Upper lobe of right lung (tissue), 1 donor: ENCODE results near the gene LGALSL. TPM values are rescaled to one million over a fixed set of nuclear protein-coding genes. Genes with fewer than 3 reads are reported as not detected.
A peak's percentile ranks its signal among the peaks of the same experiment; 100 is the strongest.

ENCODE experiments used
- ATAC-seq: fragments of 200-7000 bp; cut with Tn5 transposase; one replicate; pipeline ENCODE4 v1.9.1; 2020; ENCODE audit warnings: mild to moderate bottlenecking, moderate library complexity
- DNase-seq: peaks from one replicate; pipeline ENCODE4 v3.0.0-alpha.2; 2020
- H3K27ac ChIP-seq: fragments of 200-600 bp; one replicate; pipeline ENCODE4 v1.8.0; 2022
- H3K27me3 ChIP-seq: fragments of 200-600 bp; one replicate; pipeline ENCODE4 v1.8.0; 2022; ENCODE audit warnings: mild to moderate bottlenecking
- H3K36me3 ChIP-seq: fragments of 200-600 bp; one replicate; pipeline ENCODE4 v1.8.0; 2022
- H3K4me1 ChIP-seq: fragments of 200-600 bp; one replicate; pipeline ENCODE4 v1.8.0; 2022
- H3K4me3 ChIP-seq: fragments of 200-600 bp; one replicate; pipeline ENCODE4 v1.8.0; 2022; ENCODE audit warnings: mild to moderate bottlenecking
- H3K9me3 ChIP-seq: fragments of 200-600 bp; one replicate; pipeline ENCODE4 v1.8.0; 2022
- CTCF ChIP-seq: fragments of 200-600 bp; IDR thresholded peaks from one replicate; pipeline ENCODE4 v1.8.0; 2022; ENCODE audit warnings: antibody characterized with exemption
- intact Hi-C: fragments of 100-400 bp; cut with DNase I; formaldehyde crosslinking; loops from one replicate; pipeline ENCODE4 v1.11.0; 2022
- total RNA-seq: library from RNA; stranded (reverse); fragmentation: NEBNext Ultra II Directional; extraction: Animal tissue kit (Norgen Biotek cat#: 25700); gene quantifications from one replicate; pipeline ENCODE4 v1.2.1, GENCODE V29; 2021
- donor health status: DM: no; HTN: yes; CAD: no; lungs with severe emphysema.

The LGALSL gene
- total RNA-seq, 1 donor from 2014 or later: 43.2 TPM

- no peak overlapping the region for H3K4me3 ChIP-seq
- intact Hi-C loops: no loop called here
- H3K36me3 ChIP-seq: no peaks in the 10 kb centered on the region
- no peaks in the 10 kb centered on the region for H3K9me3 ChIP-seq
- no peak for ATAC-seq
- H3K27me3 ChIP-seq: no peaks in the 10 kb centered on the region
- TF ChIP-seq CTCF: no peak
- peaks cover 8% of the 10 kb centered on the region for H3K4me1 ChIP-seq
- H3K27ac ChIP-seq: no peak overlapping the region
- DNase-seq: no peak
Observed at GRCh38 chr2:64410671-64411070, 43.3 kb upstream of the LGALSL start.

- DNase-seq: no peak
Observed at GRCh38 chr2:64412671-64413070, 41.3 kb upstream of the LGALSL start.

GRCh38 chr2:64414736-64415435, 39.1 kb upstream of the LGALSL start:
- Histone ChIP-seq H3K27me3 (no peaks in the 10 kb centered on the region), H3K4me3 (no peak overlapping the region), H3K4me1 (no peaks in the 10 kb centered on the region), H3K27ac (no peak overlapping the region), H3K36me3 (no peaks in the 10 kb centered on the region), H3K9me3 (no peaks in the 10 kb centered on the region)
- ATAC-seq (peak; percentile 63), DNase-seq (no peak)
- intact Hi-C loops: no loop called here
- TF ChIP-seq CTCF: no peak

More at GRCh38 chr2:64412671-64413070, 41.3 kb upstream of the LGALSL start:
- no peaks in the 10 kb centered on the region for H3K27me3 ChIP-seq
- H3K9me3 ChIP-seq: no peaks in the 10 kb centered on the region
- ATAC-seq: no peak
- TF ChIP-seq CTCF: no peak
- H3K27ac ChIP-seq: no peak overlapping the region
- no peak overlapping the region for H3K4me3 ChIP-seq
- intact Hi-C loops: no loop called here
- H3K36me3 ChIP-seq: no peaks in the 10 kb centered on the region
- no peaks in the 10 kb centered on the region for H3K4me1 ChIP-seq

GRCh38 chr2:64417624-64418023, 36.3 kb upstream of the LGALSL start:
- intact Hi-C loops: no loop called here
- no peak overlapping the region for H3K4me3 ChIP-seq
- ATAC-seq: no peak
- no peak for DNase-seq
- H3K27ac ChIP-seq: no peak overlapping the region
- H3K27me3 ChIP-seq: no peaks in the 10 kb centered on the region
- H3K9me3 ChIP-seq: no peaks in the 10 kb centered on the region
- H3K36me3 ChIP-seq: no peaks in the 10 kb centered on the region
- H3K4me1 ChIP-seq: no peaks in the 10 kb centered on the region
- TF ChIP-seq CTCF: no peak

GRCh38 chr2:64419596-64420165, 34.3 kb upstream of the LGALSL start:
- no peak for ATAC-seq
- no peak for DNase-seq
- intact Hi-C loops: no loop called here

More at GRCh38 chr2:64419596-64420165, 34.3 kb upstream of the LGALSL start:
- no peaks in the 10 kb centered on the region for H3K36me3 ChIP-seq
- no peaks in the 10 kb centered on the region for H3K9me3 ChIP-seq
- H3K4me3 ChIP-seq: no peak overlapping the region
- H3K4me1 ChIP-seq: no peaks in the 10 kb centered on the region
- TF ChIP-seq CTCF: no peak
- no peaks in the 10 kb centered on the region for H3K27me3 ChIP-seq
- no peak overlapping the region for H3K27ac ChIP-seq
